Peyer's patch (tissue), 4 donors: Measurements from ENCODE around the gene MEF2C. TPM values are rescaled to one million over a fixed set of nuclear protein-coding genes. Genes with fewer than 3 reads are reported as not detected.
A peak's percentile ranks its signal among the peaks of the same experiment; 100 is the strongest.

Source experiments
- DNase-seq, 3 donors: peaks; one replicate each; pipeline ENCODE4 v3.0.0-alpha.2; 2017 to 2019
- H3K27ac ChIP-seq, 4 donors: fragments of 200-600 bp; sonication (generic); one replicate each; pipeline ENCODE4 v1.5.1; 2016 to 2019
- H3K27me3 ChIP-seq, 2 donors: fragments of 200-600 bp; sonication (generic); one replicate each; pipeline ENCODE4 v1.5.1; 2019
- H3K36me3 ChIP-seq, 3 donors: fragments of 200-600 bp; sonication (generic); one replicate each; pipeline ENCODE4 v1.5.1; 2016 to 2019
- H3K4me1 ChIP-seq, 4 donors: fragments of 200-600 bp; sonication (generic); one replicate each; pipeline ENCODE4 v1.5.1; 2016 to 2019
- H3K4me3 ChIP-seq, 4 donors: fragments of 200-600 bp; sonication (generic); 1 replicate in 3 of 4; 2 replicates in 1 of 4; pipeline ENCODE4 v1.5.1; 2016 to 2019; ENCODE audit warnings: mild to moderate bottlenecking in 1 of 4
- H3K9me3 ChIP-seq, 4 donors: fragments of 200-600 bp; sonication (generic); one replicate each; pipeline ENCODE4 v1.5.1; 2016 to 2019; ENCODE audit warnings: mild to moderate bottlenecking in 1 of 4
- CTCF ChIP-seq, 6 experiments: fragments of 450-650 bp in 4 of 6; fragments of 200-600 bp in 2 of 6; sonication (generic) in 1 of 6; IDR thresholded peaks; one replicate each; pipeline ENCODE4 v1.5.1; 2017 to 2019; ENCODE audit warnings: antibody characterized with exemption in 6 of 6, mild to moderate bottlenecking in 3 of 6, moderate library complexity in 1 of 6
- POLR2A ChIP-seq, 2 donors: fragments of 450-650 bp; IDR thresholded peaks; one replicate each; pipeline ENCODE4 v1.5.1; 2017; ENCODE audit warnings: antibody characterized with exemption in 2 of 2, mild to moderate bottlenecking in 2 of 2, moderate library complexity in 2 of 2
- total RNA-seq, 4 donors: library from RNA; depleted of rRNA; stranded (reverse); fragments of >200 nt; gene quantifications; one replicate each; pipeline ENCODE4 v1.1.0, GENCODE V29; 2016

MEF2C gene
- total RNA-seq, 4 donors from 2014 or later: 5.4 to 137 (median 14.4) TPM

GRCh38 chr5:88740604-88741185 lies 142.3 kb downstream of the MEF2C start:
- no peak overlapping the region for H3K27ac ChIP-seq
- DNase-seq: no peak
- H3K27me3 ChIP-seq: no peaks in the 10 kb centered on the region
- no peak overlapping the region for H3K4me3 ChIP-seq
- TF ChIP-seq CTCF (IDR thresholded peaks at IDR 0.05): no peak
- no peak for TF ChIP-seq POLR2A (IDR thresholded peaks at IDR 0.05)
- H3K9me3 ChIP-seq: no peaks in the 10 kb centered on the region
- H3K4me1 ChIP-seq: no peaks in the 10 kb centered on the region
- no peaks in the 10 kb centered on the region for H3K36me3 ChIP-seq

DNA sequence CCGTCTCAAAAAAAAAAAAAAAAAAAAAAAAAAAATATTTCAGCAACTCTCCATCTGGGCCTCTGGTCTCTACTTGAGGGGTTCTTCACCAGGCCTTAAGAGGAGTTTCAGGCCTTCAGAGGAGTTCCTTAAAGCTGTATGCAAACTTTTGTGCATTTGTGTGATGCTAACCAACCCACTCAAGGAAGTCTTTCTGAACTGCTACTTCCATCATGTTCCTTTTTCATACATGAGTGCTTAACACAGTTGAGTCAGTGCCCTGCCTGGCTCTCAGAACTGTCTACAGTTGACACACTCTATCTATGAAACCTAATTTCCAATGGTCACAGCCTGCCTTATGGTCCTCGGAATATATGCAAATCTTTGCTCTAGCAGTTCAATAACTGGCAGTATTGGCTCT lies 146.5 kb downstream of the MEF2C start:
- Histone ChIP-seq H3K36me3 (no peaks in the 10 kb centered on the region), H3K27ac (peak overlapping the region in 1 of 4 donors; percentile 27), H3K27me3 (no peaks in the 10 kb centered on the region), H3K4me1 (no peaks in the 10 kb centered on the region), H3K9me3 (no peaks in the 10 kb centered on the region), H3K4me3 (no peak overlapping the region)
- DNase-seq: peak in 2 of 3 donors; percentile 47 to 51
- TF ChIP-seq POLR2A (IDR thresholded peaks at IDR 0.05): no peak
- no peak for TF ChIP-seq CTCF (IDR thresholded peaks at IDR 0.05)

DNA sequence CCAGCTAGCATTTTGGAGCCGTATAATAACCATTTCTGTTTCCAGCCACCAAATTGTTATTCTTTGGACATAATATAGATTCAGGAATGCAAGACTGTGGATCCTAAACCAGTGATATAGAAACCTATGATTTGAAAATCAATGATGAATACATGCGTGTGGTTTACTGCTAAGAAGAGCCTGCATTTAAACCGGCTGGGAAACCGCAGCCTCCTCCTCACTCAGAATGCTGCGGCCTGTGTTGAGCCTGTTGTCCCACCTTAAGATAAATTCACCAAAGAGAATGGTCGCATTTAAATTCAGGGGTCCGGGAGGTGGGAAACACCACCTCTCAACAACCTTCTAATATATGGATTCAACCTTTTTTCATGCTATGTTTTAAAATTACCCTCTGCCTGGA lies 148.0 kb downstream of the MEF2C start:
- H3K27ac ChIP-seq: peak overlapping the region in 3 of 4 donors; percentile 6 to 59 (median 30)
- no peaks in the 10 kb centered on the region for H3K4me1 ChIP-seq
- TF ChIP-seq POLR2A (IDR thresholded peaks at IDR 0.05): no peak
- no peaks in the 10 kb centered on the region for H3K9me3 ChIP-seq
- no peaks in the 10 kb centered on the region for H3K27me3 ChIP-seq
- no peaks in the 10 kb centered on the region for H3K36me3 ChIP-seq
- peak in 1 of 3 donors; percentile 32 for DNase-seq
- no peak overlapping the region for H3K4me3 ChIP-seq

DNA sequence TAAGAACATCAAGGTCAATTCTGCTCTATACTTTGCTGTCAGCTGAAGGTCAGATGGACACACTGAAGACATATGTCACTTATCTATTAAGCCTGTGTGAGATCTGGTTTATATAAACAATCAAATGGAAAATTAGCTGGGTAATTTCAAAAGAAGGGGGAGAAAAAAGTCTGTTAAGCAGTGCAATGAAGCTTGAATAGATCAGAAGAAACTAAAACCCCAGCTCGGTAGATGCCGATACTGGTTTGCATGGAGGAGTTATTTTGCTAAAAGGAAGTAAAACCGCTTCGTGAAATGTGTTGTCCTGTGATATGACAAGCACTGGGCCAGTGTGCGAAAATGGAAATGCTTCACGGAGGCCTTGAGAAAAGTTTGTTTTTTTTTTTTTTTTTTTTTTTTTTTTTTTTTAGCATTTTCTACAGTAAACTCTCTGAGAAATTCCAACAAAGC lies 148.8 kb downstream of the MEF2C start:
- no peaks in the 10 kb centered on the region for H3K4me1 ChIP-seq
- H3K9me3 ChIP-seq: no peaks in the 10 kb centered on the region
- no peaks in the 10 kb centered on the region for H3K36me3 ChIP-seq
- TF ChIP-seq CTCF (IDR thresholded peaks at IDR 0.05) (no peak), POLR2A (IDR thresholded peaks at IDR 0.05) (no peak)
- no peaks in the 10 kb centered on the region for H3K27me3 ChIP-seq
- DNase-seq: peak in 2 of 3 donors; percentile 65 to 73
- H3K4me3 ChIP-seq: no peak overlapping the region
- peak overlapping the region in 3 of 4 donors; percentile 6 to 59 (median 30) for H3K27ac ChIP-seq

GRCh38 chr5:88732862-88733261 lies 150.1 kb downstream of the MEF2C start:
- Histone ChIP-seq H3K27ac (peak overlapping the region in 3 of 4 donors; percentile 6 to 65 (median 25)), H3K4me3 (no peak overlapping the region), H3K27me3 (no peaks in the 10 kb centered on the region), H3K36me3 (no peaks in the 10 kb centered on the region), H3K4me1 (no peaks in the 10 kb centered on the region), H3K9me3 (no peaks in the 10 kb centered on the region)
- no peak for DNase-seq
- TF ChIP-seq CTCF (IDR thresholded peaks at IDR 0.05) (no peak), POLR2A (IDR thresholded peaks at IDR 0.05) (no peak)

DNA sequence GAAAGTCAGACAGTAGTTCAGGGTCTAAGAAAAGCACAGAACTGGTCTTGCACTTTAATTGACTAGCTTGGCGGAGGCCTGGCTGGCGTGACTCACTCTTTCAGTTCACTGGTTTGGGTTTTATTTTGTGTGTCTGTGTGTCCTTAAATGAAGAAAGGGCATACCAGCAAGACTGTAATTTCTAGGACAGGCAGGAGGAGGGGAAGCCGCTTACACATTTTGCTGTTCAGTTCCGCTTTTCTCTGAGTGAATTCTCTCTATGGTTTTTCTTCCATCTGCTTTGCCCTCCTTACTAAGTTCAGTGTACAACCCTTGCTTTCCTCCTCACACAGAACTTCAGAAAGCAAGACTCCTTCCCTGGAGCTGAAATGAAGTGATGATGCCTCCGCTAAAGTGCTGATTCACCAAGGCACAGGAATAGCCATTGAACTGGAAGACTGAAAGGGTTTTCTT lies 150.8 kb downstream of the MEF2C start:
- Histone ChIP-seq H3K4me3 (no peak overlapping the region), H3K36me3 (no peaks in the 10 kb centered on the region), H3K27me3 (no peaks in the 10 kb centered on the region), H3K4me1 (no peaks in the 10 kb centered on the region), H3K27ac (peak overlapping the region; percentile 6 to 65 (median 24)), H3K9me3 (no peaks in the 10 kb centered on the region)
- DNase-seq: peak in 2 of 3 donors; percentile 40 to 64
- TF ChIP-seq POLR2A (IDR thresholded peaks at IDR 0.05) (no peak), CTCF (IDR thresholded peaks at IDR 0.05) (no peak)
